Retinal pigment epithelial cell (primary cell): Measurements from ENCODE around the gene PTPN14.

Source experiments
- DNase-seq: peaks from one replicate; pipeline ENCODE4 v3.0.0-alpha.2; 2010; ENCODE audit warnings: low read depth
- H3K4me3 ChIP-seq: 2 replicates; pipeline ENCODE4 v1.5.1; 2011; ENCODE audit warnings: mild to moderate bottlenecking, low read length, control low read depth, moderate library complexity
- TF ChIP-seq, protein P1 (sequence below): conservative IDR thresholded peaks from 2 replicates; pipeline ENCODE4 v1.5.1; 2011; ENCODE audit warnings: low read depth, low read length, control low read depth, inconsistent platforms

Gene PTPN14

DNA sequence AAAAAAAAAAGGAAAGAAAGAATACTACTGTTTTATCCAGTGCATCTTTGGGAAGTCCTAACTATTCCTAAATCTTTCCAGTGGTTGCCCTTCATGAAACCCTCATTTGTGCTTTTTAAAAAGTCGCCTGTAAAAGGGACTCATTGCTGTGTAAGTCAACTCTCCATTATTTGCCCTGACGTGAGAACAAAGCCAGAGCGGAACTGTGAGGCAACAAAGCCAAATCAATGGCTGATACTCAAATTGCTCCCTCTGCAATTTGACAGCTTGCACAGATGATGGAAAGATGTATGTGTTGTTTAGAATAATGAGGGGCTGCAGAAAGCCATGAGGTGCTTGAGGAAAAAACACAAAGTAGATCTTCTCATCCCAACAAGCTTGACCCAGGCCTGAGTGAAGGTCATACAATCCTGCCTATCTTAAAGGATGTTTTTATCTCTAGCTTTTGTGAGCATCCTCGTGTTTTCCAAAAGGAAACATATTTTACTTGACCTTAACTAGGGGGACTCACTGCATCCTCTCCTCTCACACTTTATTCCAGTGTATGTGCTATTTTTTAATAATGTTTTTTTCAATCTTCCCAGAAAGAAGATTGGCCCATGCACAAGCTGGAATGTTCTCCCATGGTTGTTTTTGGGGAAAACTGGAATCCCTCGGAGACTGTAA lies 237.1 kb downstream of the PTPN14 start:
- no peak for DNase-seq
- TF ChIP-seq, protein P1, sequence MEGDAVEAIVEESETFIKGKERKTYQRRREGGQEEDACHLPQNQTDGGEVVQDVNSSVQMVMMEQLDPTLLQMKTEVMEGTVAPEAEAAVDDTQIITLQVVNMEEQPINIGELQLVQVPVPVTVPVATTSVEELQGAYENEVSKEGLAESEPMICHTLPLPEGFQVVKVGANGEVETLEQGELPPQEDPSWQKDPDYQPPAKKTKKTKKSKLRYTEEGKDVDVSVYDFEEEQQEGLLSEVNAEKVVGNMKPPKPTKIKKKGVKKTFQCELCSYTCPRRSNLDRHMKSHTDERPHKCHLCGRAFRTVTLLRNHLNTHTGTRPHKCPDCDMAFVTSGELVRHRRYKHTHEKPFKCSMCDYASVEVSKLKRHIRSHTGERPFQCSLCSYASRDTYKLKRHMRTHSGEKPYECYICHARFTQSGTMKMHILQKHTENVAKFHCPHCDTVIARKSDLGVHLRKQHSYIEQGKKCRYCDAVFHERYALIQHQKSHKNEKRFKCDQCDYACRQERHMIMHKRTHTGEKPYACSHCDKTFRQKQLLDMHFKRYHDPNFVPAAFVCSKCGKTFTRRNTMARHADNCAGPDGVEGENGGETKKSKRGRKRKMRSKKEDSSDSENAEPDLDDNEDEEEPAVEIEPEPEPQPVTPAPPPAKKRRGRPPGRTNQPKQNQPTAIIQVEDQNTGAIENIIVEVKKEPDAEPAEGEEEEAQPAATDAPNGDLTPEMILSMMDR = no peak
- no peak overlapping the region for H3K4me3 ChIP-seq

DNA sequence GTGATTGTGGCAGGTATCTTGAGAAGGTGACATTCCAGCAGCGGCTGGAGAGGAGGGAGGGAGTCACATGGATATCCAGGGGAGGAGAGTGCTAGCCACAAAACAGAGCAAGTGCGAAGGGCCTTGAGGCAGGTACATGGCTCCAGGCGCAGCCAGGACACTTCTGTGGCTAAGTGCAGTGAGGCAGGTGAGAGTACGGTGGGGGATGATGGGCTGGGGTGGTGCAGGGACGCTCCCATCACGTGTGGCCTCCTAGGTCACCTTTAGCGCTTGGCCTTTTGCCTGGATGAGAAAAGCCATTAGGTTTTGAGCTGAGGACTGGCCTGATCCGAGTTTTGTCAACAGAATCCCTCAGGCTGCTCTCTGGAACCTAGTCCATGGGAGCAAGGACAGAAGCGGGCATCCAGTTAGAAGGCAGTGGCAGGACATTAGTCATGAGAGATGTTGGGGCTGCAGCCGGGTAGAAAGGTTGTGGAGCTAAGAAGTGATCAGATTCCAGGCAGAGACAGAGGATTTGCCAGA lies 238.8 kb downstream of the PTPN14 start:
- no peak overlapping the region for H3K4me3 ChIP-seq
- TF ChIP-seq, protein P1 = no peak
- DNase-seq = no peak

GRCh38 chr1:214310777-214311690 lies 240.4 kb downstream of the PTPN14 start:
- TF ChIP-seq, protein P1 = no peak
- H3K4me3 ChIP-seq = no peak overlapping the region

DNA sequence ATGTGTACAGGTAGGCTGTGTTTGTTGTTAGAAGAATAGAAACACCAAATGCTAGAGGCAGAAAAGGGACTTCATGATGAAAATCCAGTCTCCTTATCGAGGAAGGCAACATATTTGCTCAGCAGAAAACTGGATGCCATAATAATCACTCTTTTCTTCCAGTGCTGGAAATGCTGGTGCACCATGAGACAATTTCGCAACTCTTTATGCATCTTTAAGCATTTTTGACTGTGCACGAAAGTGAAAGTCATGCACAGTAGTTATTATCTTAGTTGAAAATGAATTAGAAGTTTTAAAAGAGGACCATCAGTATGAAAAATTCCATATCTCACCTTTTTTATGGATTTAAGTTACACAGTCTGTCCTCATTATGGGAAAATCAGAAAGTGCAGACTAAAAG lies 241.4 kb downstream of the PTPN14 start:
- TF ChIP-seq, protein P1 = no peak
- no peak for DNase-seq
- no peak overlapping the region for H3K4me3 ChIP-seq

More at GRCh38 chr1:214310777-214311690, 240.4 kb downstream of the PTPN14 start:
- DNase-seq = no peak

- H3K4me3 ChIP-seq = no peak overlapping the region
- no peak for DNase-seq
- TF ChIP-seq, protein P1 = no peak
These were observed 245.1 kb downstream of the PTPN14 start for GRCh38 chr1:214306269-214306668.

GRCh38 chr1:214305164-214305751 lies 246.1 kb downstream of the PTPN14 start:
- no peak overlapping the region for H3K4me3 ChIP-seq
- DNase-seq = no peak
- TF ChIP-seq, protein P1 = no peak
